ENCODE data around the gene DYRK1A.
"Not testable (repeated sequence)": the region's sequence is repeated elsewhere in the genome, so short reads cannot be mapped to it uniquely, and the experiment has no call there.

DYRK1A gene

GRCh38 chr21:37530901-37531351 is 164.4 kb downstream of the DYRK1A start:
- peak; percentile 81 for DNase-seq

GRCh38 chr21:37531431-37531932 is 164.9 kb downstream of the DYRK1A start:
- DNase-seq: no peak

- DNase-seq: no peak
These were observed 166.6 kb downstream of the DYRK1A start for GRCh38 chr21:37532868-37533780.

- DNase-seq: peak; percentile 13
These were observed 167.9 kb downstream of the DYRK1A start for GRCh38 chr21:37534431-37534830.

- no peak for DNase-seq
These were observed 168.6 kb downstream of the DYRK1A start for GRCh38 chr21:37535130-37535529.

GRCh38 chr21:37535672-37536071 is 169.1 kb downstream of the DYRK1A start:
- DNase-seq: no peak

- no peak for DNase-seq
These were observed 170.2 kb downstream of the DYRK1A start for GRCh38 chr21:37536616-37537278.

- DNase-seq: no peak
These were observed 170.9 kb downstream of the DYRK1A start for GRCh38 chr21:37537391-37537996.

GRCh38 chr21:37538971-37539590 is 172.5 kb downstream of the DYRK1A start:
- no peak for DNase-seq

GRCh38 chr21:37541128-37541527 is 174.6 kb downstream of the DYRK1A start:
- not testable (repeated sequence) for DNase-seq

GRCh38 chr21:37542512-37542911 is 175.9 kb downstream of the DYRK1A start:
- DNase-seq: no peak

GRCh38 chr21:37546299-37546908 is 179.8 kb downstream of the DYRK1A start:
- DNase-seq: no peak

- no peak for DNase-seq
These were observed 180.5 kb downstream of the DYRK1A start for GRCh38 chr21:37546949-37547614.

GRCh38 chr21:37547615-37548200 is 181.1 kb downstream of the DYRK1A start:
- no peak for DNase-seq

- no peak for DNase-seq
These were observed 182.0 kb downstream of the DYRK1A start for GRCh38 chr21:37548521-37548981.

GRCh38 chr21:37549730-37550129 is 183.2 kb downstream of the DYRK1A start:
- DNase-seq: not testable (repeated sequence)

- DNase-seq: no peak
These were observed 183.6 kb downstream of the DYRK1A start for GRCh38 chr21:37550157-37550556.

- no peak for DNase-seq
These were observed 184.2 kb downstream of the DYRK1A start for GRCh38 chr21:37550618-37551330.

GRCh38 chr21:37551331-37551992 is 184.9 kb downstream of the DYRK1A start:
- DNase-seq: no peak

GRCh38 chr21:37551993-37552355 is 185.4 kb downstream of the DYRK1A start:
- DNase-seq: no peak

All from NCI-H524 treated with DMSO at 0.1 percent for 48 hours (cell line).